A673 (cell line): ENCODE results near the gene CHMP3.

ENCODE experiments used
- EZH2 ChIP-seq: fragments of 200-600 bp; sonication (generic); IDR thresholded peaks from 2 replicates; pipeline ENCODE4 v1.6.1; 2017; ENCODE audit warnings: borderline replicate concordance, low read depth, mild to moderate bottlenecking, mixed read lengths, antibody characterized with exemption, low read length; ENCODE audit not compliant: poor library complexity, severe bottlenecking
- TF ChIP-seq, protein P1 (sequence below): fragments of 300-800, 200-600 bp; sonication (generic); conservative IDR thresholded peaks from 2 replicates; pipeline ENCODE4 v1.5.1; 2017; ENCODE audit warnings: low read depth, mild to moderate bottlenecking, antibody characterized with exemption, low read length, moderate library complexity, mixed read lengths

- TF ChIP-seq, protein P1, sequence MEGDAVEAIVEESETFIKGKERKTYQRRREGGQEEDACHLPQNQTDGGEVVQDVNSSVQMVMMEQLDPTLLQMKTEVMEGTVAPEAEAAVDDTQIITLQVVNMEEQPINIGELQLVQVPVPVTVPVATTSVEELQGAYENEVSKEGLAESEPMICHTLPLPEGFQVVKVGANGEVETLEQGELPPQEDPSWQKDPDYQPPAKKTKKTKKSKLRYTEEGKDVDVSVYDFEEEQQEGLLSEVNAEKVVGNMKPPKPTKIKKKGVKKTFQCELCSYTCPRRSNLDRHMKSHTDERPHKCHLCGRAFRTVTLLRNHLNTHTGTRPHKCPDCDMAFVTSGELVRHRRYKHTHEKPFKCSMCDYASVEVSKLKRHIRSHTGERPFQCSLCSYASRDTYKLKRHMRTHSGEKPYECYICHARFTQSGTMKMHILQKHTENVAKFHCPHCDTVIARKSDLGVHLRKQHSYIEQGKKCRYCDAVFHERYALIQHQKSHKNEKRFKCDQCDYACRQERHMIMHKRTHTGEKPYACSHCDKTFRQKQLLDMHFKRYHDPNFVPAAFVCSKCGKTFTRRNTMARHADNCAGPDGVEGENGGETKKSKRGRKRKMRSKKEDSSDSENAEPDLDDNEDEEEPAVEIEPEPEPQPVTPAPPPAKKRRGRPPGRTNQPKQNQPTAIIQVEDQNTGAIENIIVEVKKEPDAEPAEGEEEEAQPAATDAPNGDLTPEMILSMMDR: no peak
- TF ChIP-seq EZH2: no peak
These were observed 14.7 kb upstream of the CHMP3 start for GRCh38 chr2:86577817-86578456.
